AG04450 (cell line): ENCODE data around the gene STXBP6. TPM values are rescaled to one million over a fixed set of nuclear protein-coding genes. Genes with fewer than 3 reads are reported as not detected.

Experiments
- CTCF ChIA-PET: fragments of 300-600, 350-600 bp; formaldehyde crosslinking; extraction: SDS; loops from one replicate; lab custom pipeline; 2022; ENCODE audit warnings: antibody characterized with exemption, inconsistent platforms; lab: Charles Lee
- POLR2A ChIA-PET: fragments of 350-600 bp; formaldehyde crosslinking; extraction: SDS; loops from one replicate; lab custom pipeline; 2021; ENCODE audit warnings: antibody characterized with exemption, inconsistent platforms; lab: Yijun Ruan, JAX
- DNase-seq: peaks from one replicate; pipeline ENCODE4 v3.0.0-alpha.2; 2011; ENCODE audit warnings: low read depth, low spot score
- H3K27ac ChIP-seq: one replicate; pipeline ENCODE4 v1.5.1; 2012; ENCODE audit warnings: low read depth, low read length, control low read depth
- H3K27me3 ChIP-seq: one replicate; pipeline ENCODE4 v1.6.0; 2012; ENCODE audit warnings: low read length; ENCODE audit not compliant: control insufficient read depth, insufficient read depth
- H3K4me3 ChIP-seq: 2 replicates; pipeline ENCODE4 v1.5.1; 2011; ENCODE audit warnings: mild to moderate bottlenecking, low read depth, low read length, control low read depth
- H3K9me3 ChIP-seq: 2 replicates; pipeline ENCODE4 v1.5.1; 2012; ENCODE audit warnings: low read length; ENCODE audit not compliant: control insufficient read depth, insufficient read depth
- polyA plus RNA-seq: library from polyadenylated mRNA; depleted of rRNA; stranded (reverse); fragments of >200 nt; gene quantifications from 2 replicates; pipeline ENCODE4 v1.2.3, GENCODE V29; 2011
- TF ChIP-seq, protein P1 (sequence below): IDR thresholded peaks from 2 replicates; pipeline ENCODE4 v1.5.1; 2011; ENCODE audit warnings: low read depth, low read length, control low read depth, inconsistent platforms

Gene STXBP6
- polyA plus RNA-seq, 1 experiment, result 0.16 TPM

DNA sequence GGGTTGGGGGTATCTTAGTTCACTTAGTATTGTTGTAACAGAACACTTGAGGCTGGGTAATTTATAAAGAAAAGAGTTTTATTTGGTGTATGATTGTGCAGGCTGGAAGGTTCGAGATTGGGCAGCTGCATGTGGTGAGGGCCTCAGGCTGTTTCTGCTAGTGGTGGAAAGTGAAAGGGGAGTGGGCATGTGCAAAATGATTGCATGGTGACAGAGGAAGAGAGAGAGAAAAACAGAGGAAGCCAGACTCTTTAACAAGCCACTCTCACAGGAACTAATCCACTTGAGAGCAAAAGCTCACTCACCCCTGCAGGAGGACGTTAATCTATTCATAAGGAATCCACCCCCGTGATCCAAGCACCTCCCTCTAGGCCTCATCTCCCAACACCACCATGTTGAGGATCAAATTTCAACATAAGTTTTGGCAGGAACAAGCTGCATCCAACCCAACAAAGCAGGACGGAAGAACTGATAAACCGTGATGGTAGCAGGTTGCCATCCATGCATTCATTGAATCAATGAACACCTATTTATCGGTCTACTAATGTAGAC, 251.0 kb downstream of the STXBP6 start:
- ChIA-PET POLR2A (no interaction called here), CTCF (no interaction called here)
- Histone ChIP-seq H3K27ac (no peak overlapping the region), H3K4me3 (no peak overlapping the region), H3K9me3 (no peaks in the 10 kb centered on the region), H3K27me3 (no peaks in the 10 kb centered on the region)
- no peak for DNase-seq
- TF ChIP-seq, protein P1, sequence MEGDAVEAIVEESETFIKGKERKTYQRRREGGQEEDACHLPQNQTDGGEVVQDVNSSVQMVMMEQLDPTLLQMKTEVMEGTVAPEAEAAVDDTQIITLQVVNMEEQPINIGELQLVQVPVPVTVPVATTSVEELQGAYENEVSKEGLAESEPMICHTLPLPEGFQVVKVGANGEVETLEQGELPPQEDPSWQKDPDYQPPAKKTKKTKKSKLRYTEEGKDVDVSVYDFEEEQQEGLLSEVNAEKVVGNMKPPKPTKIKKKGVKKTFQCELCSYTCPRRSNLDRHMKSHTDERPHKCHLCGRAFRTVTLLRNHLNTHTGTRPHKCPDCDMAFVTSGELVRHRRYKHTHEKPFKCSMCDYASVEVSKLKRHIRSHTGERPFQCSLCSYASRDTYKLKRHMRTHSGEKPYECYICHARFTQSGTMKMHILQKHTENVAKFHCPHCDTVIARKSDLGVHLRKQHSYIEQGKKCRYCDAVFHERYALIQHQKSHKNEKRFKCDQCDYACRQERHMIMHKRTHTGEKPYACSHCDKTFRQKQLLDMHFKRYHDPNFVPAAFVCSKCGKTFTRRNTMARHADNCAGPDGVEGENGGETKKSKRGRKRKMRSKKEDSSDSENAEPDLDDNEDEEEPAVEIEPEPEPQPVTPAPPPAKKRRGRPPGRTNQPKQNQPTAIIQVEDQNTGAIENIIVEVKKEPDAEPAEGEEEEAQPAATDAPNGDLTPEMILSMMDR, result no peak

DNA sequence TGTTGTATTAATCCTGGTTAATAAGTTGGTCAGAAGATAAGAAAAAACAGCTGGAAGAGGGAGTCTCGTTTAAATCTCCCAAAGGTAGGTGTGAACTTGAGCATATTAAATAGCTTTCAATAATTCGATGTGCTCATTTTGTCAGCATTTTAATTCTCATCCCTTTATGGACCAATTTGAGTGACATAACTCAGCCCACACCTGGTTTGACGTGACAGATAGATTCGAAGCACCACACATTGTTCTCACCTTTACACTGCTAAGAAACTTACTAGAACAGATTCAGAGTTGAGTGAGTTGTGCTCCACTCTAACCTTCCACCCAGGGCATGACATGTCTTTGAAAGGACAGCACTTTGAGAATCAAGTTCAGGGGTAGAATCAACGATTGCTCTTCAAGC, 254.5 kb downstream of the STXBP6 start:
- Histone ChIP-seq H3K27me3 (no peaks in the 10 kb centered on the region), H3K9me3 (no peaks in the 10 kb centered on the region), H3K4me3 (no peak overlapping the region), H3K27ac (no peak overlapping the region)
- CTCF ChIA-PET, result no interaction called here
- DNase-seq, result no peak
- TF ChIP-seq, protein P1, result no peak
- POLR2A ChIA-PET, result no interaction called here

DNA sequence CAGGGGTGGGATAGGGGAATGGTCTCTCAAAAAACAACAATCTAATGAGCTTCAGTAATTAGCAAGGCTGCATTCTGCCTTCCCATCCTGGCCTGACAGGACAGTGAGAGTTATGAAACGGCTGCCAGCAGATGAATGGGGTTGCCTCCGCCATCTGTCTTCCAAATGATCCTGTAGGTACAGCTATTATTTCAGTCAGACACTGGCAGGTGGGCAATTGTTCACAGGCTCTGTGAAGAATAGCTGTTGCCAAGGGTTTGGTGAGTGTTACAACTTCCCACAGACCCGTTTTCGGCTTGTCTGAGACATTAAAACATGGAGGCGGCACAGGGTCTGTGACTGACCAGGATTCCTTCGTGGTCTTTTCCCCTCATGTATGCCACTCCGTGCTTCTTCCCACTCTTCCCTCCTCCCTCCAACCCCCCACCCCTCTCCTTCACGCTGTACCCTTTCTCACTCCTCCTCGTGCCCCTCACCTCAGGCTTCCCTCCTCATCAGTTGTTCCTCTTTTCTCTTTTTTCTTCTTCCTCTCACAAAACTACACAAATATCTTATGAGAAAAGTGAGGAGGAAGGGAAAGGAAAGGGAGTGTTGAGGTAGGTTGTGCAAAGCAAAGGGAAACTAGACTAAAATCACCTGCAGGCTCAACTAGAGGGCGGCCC, 255.2 kb downstream of the STXBP6 start:
- TF ChIP-seq, protein P1, result no peak
- POLR2A ChIA-PET, result no interaction called here
- Histone ChIP-seq H3K27ac (no peak overlapping the region), H3K9me3 (no peaks in the 10 kb centered on the region), H3K4me3 (no peak overlapping the region), H3K27me3 (no peaks in the 10 kb centered on the region)
- no peak for DNase-seq
- CTCF ChIA-PET, result no interaction called here

DNA sequence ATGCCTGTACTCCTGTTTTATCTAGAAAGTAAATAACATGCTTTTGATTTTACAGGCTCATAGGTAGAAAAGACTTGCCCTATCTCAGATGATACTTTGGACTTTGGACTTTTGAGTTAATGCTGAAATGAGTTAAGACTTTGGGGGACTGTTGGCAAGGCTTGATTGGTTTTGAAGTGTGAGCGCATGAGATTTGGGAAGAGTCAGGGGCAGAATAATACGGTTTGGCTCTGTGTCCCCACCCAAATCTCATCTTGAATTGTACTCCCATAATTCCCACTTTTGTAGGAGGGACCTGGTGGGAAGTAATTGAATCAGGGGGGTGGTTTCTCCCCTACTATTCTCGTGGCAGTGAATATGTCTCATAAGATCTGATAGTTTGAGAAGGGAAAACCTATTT, 259.8 kb downstream of the STXBP6 start:
- Histone ChIP-seq H3K9me3 (no peaks in the 10 kb centered on the region), H3K27ac (no peak overlapping the region), H3K4me3 (no peak overlapping the region), H3K27me3 (no peaks in the 10 kb centered on the region)
- TF ChIP-seq, protein P1, result no peak
- ChIA-PET POLR2A (no interaction called here), CTCF (no interaction called here)
- DNase-seq, result no peak

DNA sequence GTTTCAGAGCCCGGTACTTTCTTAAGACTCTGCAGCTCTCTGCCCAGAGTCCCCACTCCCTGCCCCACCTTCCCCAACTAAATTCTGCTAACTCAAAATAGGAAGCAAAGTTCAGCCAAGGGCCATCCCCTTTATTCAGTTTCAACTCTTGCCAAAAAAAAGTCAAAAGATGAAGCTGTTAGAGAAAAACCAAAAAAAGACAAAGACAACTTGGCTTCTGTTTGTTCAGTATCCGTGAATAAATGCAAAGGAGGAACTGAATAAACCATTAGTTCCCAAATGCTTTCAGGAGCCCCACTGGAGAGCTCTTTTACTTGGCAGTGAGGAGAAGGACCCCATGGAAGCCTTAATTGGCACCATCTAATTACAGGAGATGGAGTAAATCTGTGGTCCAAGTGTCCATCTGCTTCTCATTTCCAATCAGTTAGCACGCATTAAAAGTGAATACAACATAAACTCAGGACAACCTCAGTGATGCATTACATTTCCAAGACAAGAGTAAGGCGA, 260.5 kb downstream of the STXBP6 start:
- no peak overlapping the region for H3K27ac ChIP-seq
- ChIA-PET POLR2A (no interaction called here), CTCF (interaction anchor here (1.3 kb wide), 1 partner anchor 17 kb away, joined by 5 read pairs; no protein-coding TSS in a partner anchor)
- H3K9me3 ChIP-seq, result no peaks in the 10 kb centered on the region
- H3K4me3 ChIP-seq, result no peak overlapping the region
- H3K27me3 ChIP-seq, result no peaks in the 10 kb centered on the region
- DNase-seq, result no peak
- TF ChIP-seq, protein P1, result no peak
